K562 (cell line): ENCODE measurements around the gene MRPL28.

Source experiments
- CEBPB ChIP-seq: fragments of 450-650 bp; IDR thresholded peaks from 2 replicates; pipeline ENCODE4 v1.6.1; 2016; ENCODE audit warnings: missing genetic modification characterization, missing compliant biosample characterization
- ELF4 ChIP-seq: fragments of 450-650 bp; formaldehyde crosslinking; IDR thresholded peaks from 2 replicates; pipeline ENCODE4 v1.4.0; 2022; ENCODE audit warnings: missing genetic modification characterization
- FOXK1 ChIP-seq: sonication (generic); formaldehyde crosslinking; IDR thresholded peaks from 2 replicates; pipeline ENCODE4 v1.8.0; 2022; ENCODE audit warnings: missing genetic modification reagents, mild to moderate bottlenecking, borderline replicate concordance
- FOXP1 ChIP-seq: sonication (generic); formaldehyde crosslinking; IDR thresholded peaks from 2 replicates; pipeline ENCODE4 v1.8.0; 2022; ENCODE audit warnings: mild to moderate bottlenecking, missing genetic modification reagents
- MLX ChIP-seq, 2 experiments: fragments of 450-650 bp in 1 of 2; sonication (generic) in 1 of 2; formaldehyde crosslinking; conservative IDR thresholded peaks; 2 replicates each; pipeline versions ENCODE4 v1.4.0 to v1.8.1; 2020 to 2022; ENCODE audit warnings: mild to moderate bottlenecking in 1 of 2, missing genetic modification reagents in 1 of 2
- NCOA4 ChIP-seq: fragments of 450-650 bp; IDR thresholded peaks from 2 replicates; pipeline ENCODE4 v1.6.1; 2018; ENCODE audit warnings: mild to moderate bottlenecking; ENCODE audit not compliant: partially characterized antibody
- NR2C2 ChIP-seq, 2 experiments: fragments of 200-800 bp in 1 of 2; sonication (Bioruptor generic) in 1 of 2; sonication (generic) in 1 of 2; formaldehyde crosslinking in 1 of 2; IDR thresholded peaks; 2 replicates each; pipeline versions ENCODE4 v1.6.1 to v1.8.0; 2016 to 2022; ENCODE audit warnings: mild to moderate bottlenecking in 1 of 2, missing compliant biosample characterization in 1 of 2, missing genetic modification characterization in 1 of 2, missing genetic modification reagents in 1 of 2
- NR4A1 ChIP-seq, 2 experiments: fragments of 250-450 bp in 1 of 2; fragments of 450-650 bp in 1 of 2; sonication (Bioruptor Pico) in 1 of 2; IDR thresholded peaks; 2 replicates each; pipeline versions ENCODE4 v1.4.0 to v1.6.1; 2016 to 2020; ENCODE audit warnings: mild to moderate bottlenecking in 2 of 2, missing compliant biosample characterization in 1 of 2, missing genetic modification characterization in 1 of 2, moderate library complexity in 1 of 2
- PML ChIP-seq: IDR thresholded peaks from 2 replicates; pipeline ENCODE4 v1.6.1; 2012; ENCODE audit warnings: low read length, inconsistent platforms

- no peak for TF ChIP-seq MLX (CRISPR knock-in tag; conservative IDR thresholded peaks at IDR 0.05)
- no peak for TF ChIP-seq NR2C2 (CRISPR knock-in tag; IDR thresholded peaks at IDR 0.05)
- no peak for TF ChIP-seq NR2C2 (tag; IDR thresholded peaks at IDR 0.05)
- no peak for TF ChIP-seq FOXP1
- TF ChIP-seq NR4A1 (CRISPR knock-in tag; IDR thresholded peaks at IDR 0.05): no peak
- TF ChIP-seq NR4A1 (tag; IDR thresholded peaks at IDR 0.05): no peak
- TF ChIP-seq CEBPB (tag): no peak
- TF ChIP-seq FOXK1: no peak
- no peak for TF ChIP-seq ELF4
- TF ChIP-seq PML: no peak
- TF ChIP-seq NCOA4: no peak
Observed at GRCh38 chr16:414395-415169, 44.2 kb upstream of the MRPL28 start.
